ENCODE data around the gene RETREG1.
"Not testable (repeated sequence)": the region's sequence is repeated elsewhere in the genome, so short reads cannot be mapped to it uniquely, and the experiment has no call there.

RETREG1 gene

GRCh38 chr5:16615741-16616535, 859 bp downstream of the RETREG1 start:
- DNase-seq = peak; percentile 42 to 67

- DNase-seq = no peak
These were observed 4.8 kb downstream of the RETREG1 start for GRCh38 chr5:16612007-16612406.

GRCh38 chr5:16610896-16611295, 5.9 kb downstream of the RETREG1 start:
- DNase-seq = not testable (repeated sequence)

GRCh38 chr5:16609412-16609811, 7.4 kb downstream of the RETREG1 start:
- DNase-seq = no peak

- DNase-seq = no peak
These were observed 10.2 kb downstream of the RETREG1 start for GRCh38 chr5:16606628-16607027.

- no peak for DNase-seq
These were observed 13.1 kb downstream of the RETREG1 start for GRCh38 chr5:16603701-16604100.

GRCh38 chr5:16603295-16603694, 13.5 kb downstream of the RETREG1 start:
- DNase-seq = no peak

- DNase-seq = no peak
These were observed 14.6 kb downstream of the RETREG1 start for GRCh38 chr5:16602182-16602581.

- no peak for DNase-seq
These were observed 15.9 kb downstream of the RETREG1 start for GRCh38 chr5:16600946-16601345.

GRCh38 chr5:16600397-16600796, 16.4 kb downstream of the RETREG1 start:
- peak in 1 of 2 experiments; percentile 25 for DNase-seq

- DNase-seq = no peak
These were observed 18.7 kb downstream of the RETREG1 start for GRCh38 chr5:16597946-16598694.

GRCh38 chr5:16596581-16596940, 20.2 kb downstream of the RETREG1 start:
- DNase-seq = peak; percentile 90 to 97

- no peak for DNase-seq
These were observed 20.8 kb downstream of the RETREG1 start for GRCh38 chr5:16595881-16596580.

GRCh38 chr5:16593628-16594027, 23.2 kb downstream of the RETREG1 start:
- no peak for DNase-seq

GRCh38 chr5:16593013-16593412, 23.8 kb downstream of the RETREG1 start:
- peak in 1 of 2 experiments; percentile 50 for DNase-seq

- peak in 1 of 2 experiments; percentile 47 for DNase-seq
These were observed 24.5 kb downstream of the RETREG1 start for GRCh38 chr5:16592255-16592654.

- no peak for DNase-seq
These were observed 26.1 kb downstream of the RETREG1 start for GRCh38 chr5:16590685-16591084.

GRCh38 chr5:16589658-16590057, 27.1 kb downstream of the RETREG1 start:
- DNase-seq = no peak

GRCh38 chr5:16588434-16589214, 28.2 kb downstream of the RETREG1 start:
- peak; percentile 14 to 66 for DNase-seq

GRCh38 chr5:16586556-16586955, 30.2 kb downstream of the RETREG1 start:
- no peak for DNase-seq

- no peak for DNase-seq
These were observed 31.6 kb downstream of the RETREG1 start for GRCh38 chr5:16585041-16585667.

- DNase-seq = no peak
These were observed 34.7 kb downstream of the RETREG1 start for GRCh38 chr5:16582081-16582480.
